ENCODE results near the gene ZNF362. TPM values are rescaled to one million over a fixed set of nuclear protein-coding genes. Genes with fewer than 3 reads are reported as not detected.

The ZNF362 gene
- total RNA-seq, 2 experiments from 2014 or later, result 8.9 to 26.1 TPM

- Histone ChIP-seq H3K4me3 (ENCODE audit: low read depth, low read length, poor library complexity, severe bottlenecking) (no peak overlapping the region), H3K36me3 (ENCODE audit: insufficient read depth, low read length) (peaks cover 8% of the 10 kb centered on the region; the same call in 1 of the 2 replicates), H3K9me2 (ENCODE audit: insufficient read depth, low read length) (no peaks in the 10 kb centered on the region), H3K9me3 (ENCODE audit: low read length) (no peaks in the 10 kb centered on the region), H4K20me1 (ENCODE audit: insufficient read depth, low read length) (no peaks in the 10 kb centered on the region), H3K4me1 (ENCODE audit: insufficient read depth, low read length, poor library complexity, severe bottlenecking) (no peaks in the 10 kb centered on the region), H3K79me2 (ENCODE audit: insufficient read depth, low read depth, low read length) (no peaks in the 10 kb centered on the region), H3K27ac (ENCODE audit: low read depth, low read length, poor library complexity, severe bottlenecking) (no peak overlapping the region), H2AFZ (ENCODE audit: low read length) (no peak overlapping the region), H3K4me2 (ENCODE audit: low read length) (no peak overlapping the region)
- TF ChIP-seq EZH2phosphoT487 (IDR thresholded peaks at IDR 0.05; ENCODE audit: borderline replicate concordance, low read depth, low read length), result no peak
- TF ChIP-seq, protein P1, sequence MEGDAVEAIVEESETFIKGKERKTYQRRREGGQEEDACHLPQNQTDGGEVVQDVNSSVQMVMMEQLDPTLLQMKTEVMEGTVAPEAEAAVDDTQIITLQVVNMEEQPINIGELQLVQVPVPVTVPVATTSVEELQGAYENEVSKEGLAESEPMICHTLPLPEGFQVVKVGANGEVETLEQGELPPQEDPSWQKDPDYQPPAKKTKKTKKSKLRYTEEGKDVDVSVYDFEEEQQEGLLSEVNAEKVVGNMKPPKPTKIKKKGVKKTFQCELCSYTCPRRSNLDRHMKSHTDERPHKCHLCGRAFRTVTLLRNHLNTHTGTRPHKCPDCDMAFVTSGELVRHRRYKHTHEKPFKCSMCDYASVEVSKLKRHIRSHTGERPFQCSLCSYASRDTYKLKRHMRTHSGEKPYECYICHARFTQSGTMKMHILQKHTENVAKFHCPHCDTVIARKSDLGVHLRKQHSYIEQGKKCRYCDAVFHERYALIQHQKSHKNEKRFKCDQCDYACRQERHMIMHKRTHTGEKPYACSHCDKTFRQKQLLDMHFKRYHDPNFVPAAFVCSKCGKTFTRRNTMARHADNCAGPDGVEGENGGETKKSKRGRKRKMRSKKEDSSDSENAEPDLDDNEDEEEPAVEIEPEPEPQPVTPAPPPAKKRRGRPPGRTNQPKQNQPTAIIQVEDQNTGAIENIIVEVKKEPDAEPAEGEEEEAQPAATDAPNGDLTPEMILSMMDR (conservative IDR thresholded peaks at IDR 0.05; ENCODE audit: low read length), result no peak
- no TSS peak for BruUV-seq (replicated peaks)
- POLR2A ChIA-PET, result interaction anchor here (0.6 to 1.0 kb wide), 2 partner anchors 175 to 367 kb away, joined by 3 to 4 read pairs; partner anchors contain the start of gene ZSCAN20
- intact Hi-C loops (cut with micrococcal nuclease; ENCODE audit: unreplicated experiment), result loop anchor here (5.0 to 10.0 kb wide), 3 partner anchors 170 to 318 kb away; no protein-coding TSS in a partner anchor
- DNase-seq (ENCODE audit: low spot score), result no peak
- CTCF ChIA-PET (ENCODE audit: unreplicated experiment), result interaction anchor here (1.1 kb wide), 1 partner anchor 174 kb away, joined by 3 read pairs; no protein-coding TSS in a partner anchor
Measured at GRCh38 chr1:33296824-33297223, 40.5 kb downstream of the ZNF362 start.

- Histone ChIP-seq H2AFZ (ENCODE audit: low read length) (no peak overlapping the region), H3K4me3 (ENCODE audit: low read depth, low read length, poor library complexity, severe bottlenecking) (no peak overlapping the region), H3K4me2 (ENCODE audit: low read length) (no peak overlapping the region), H3K9me3 (ENCODE audit: low read length) (0 out of 2 replicates have a peak, but pooled peaks cover 4% of the 10 kb centered on the region), H3K4me1 (ENCODE audit: insufficient read depth, low read length, poor library complexity, severe bottlenecking) (no peaks in the 10 kb centered on the region), H3K9me2 (ENCODE audit: insufficient read depth, low read length) (no peaks in the 10 kb centered on the region), H3K36me3 (ENCODE audit: insufficient read depth, low read length) (peaks cover 8% of the 10 kb centered on the region; the same call in 1 of the 2 replicates), H3K79me2 (ENCODE audit: insufficient read depth, low read depth, low read length) (no peaks in the 10 kb centered on the region), H3K27ac (ENCODE audit: low read depth, low read length, poor library complexity, severe bottlenecking) (no peak overlapping the region), H4K20me1 (ENCODE audit: insufficient read depth, low read length) (no peaks in the 10 kb centered on the region)
- intact Hi-C loops (cut with micrococcal nuclease; ENCODE audit: unreplicated experiment), result loop anchor here (1.0 to 10.0 kb wide), 4 partner anchors 161 to 317 kb away; no protein-coding TSS in a partner anchor
- ChIA-PET CTCF (ENCODE audit: unreplicated experiment) (interaction anchor here (1.0 kb wide), 1 partner anchor 174 kb away, joined by 5 read pairs; no protein-coding TSS in a partner anchor), POLR2A (no interaction called here)
- BruUV-seq (replicated peaks), result no TSS peak
- DNase-seq (ENCODE audit: low spot score), result no peak
- no peak for TF ChIP-seq EZH2phosphoT487 (IDR thresholded peaks at IDR 0.05; ENCODE audit: borderline replicate concordance, low read depth, low read length)
- TF ChIP-seq, protein P1 (conservative IDR thresholded peaks at IDR 0.05; ENCODE audit: low read length), result no peak
Measured at GRCh38 chr1:33297911-33298622, 41.8 kb downstream of the ZNF362 start.
